Natural killer cell treated with Interleukin-12 subunit alpha and Interleukin-12 subunit beta and Interleukin-15 and Interleukin-18, amount 100 ng/mL, for 72 hours (primary cell): ENCODE measurements around the gene TMEM125. TPM values are rescaled to one million over a fixed set of nuclear protein-coding genes. Genes with fewer than 3 reads are reported as not detected.
A peak's percentile ranks its signal among the peaks of the same experiment; 100 is the strongest.

ENCODE experiments used
- ATAC-seq, 2 donors: fragments of 150-1000 bp; cut with Tn5 transposase in 1 of 2; sonication (Bioruptor Pico), chemical (Tn5 transposase) in 1 of 2; 2 replicates each; pipeline ENCODE4 v1.10.0; 2021
- DNase-seq: peaks from one replicate; pipeline ENCODE4 v3.0.0; 2022; ENCODE audit warnings: low spot score
- H3K27ac Mint-ChIP-seq, 2 donors: 1 replicate in 1 of 2; 2 replicates in 1 of 2; pipeline ENCODE4 v1.8.0; 2022; ENCODE audit warnings: mixed read lengths in 2 of 2, mild to moderate bottlenecking in 1 of 2, moderate library complexity in 1 of 2
- H3K27me3 Mint-ChIP-seq, 2 donors: 1 replicate in 1 of 2; 2 replicates in 1 of 2; pipeline ENCODE4 v1.8.0; 2022; ENCODE audit warnings: mixed read lengths in 2 of 2
- H3K36me3 Mint-ChIP-seq: one replicate; pipeline ENCODE4 v1.8.0; 2022; ENCODE audit warnings: mixed read lengths
- H3K4me1 Mint-ChIP-seq, 2 donors: 1 replicate in 1 of 2; 2 replicates in 1 of 2; pipeline ENCODE4 v1.8.0; 2022; ENCODE audit warnings: low read depth in 2 of 2, mixed read lengths in 2 of 2, mild to moderate bottlenecking in 1 of 2
- H3K4me3 Mint-ChIP-seq: one replicate; pipeline ENCODE4 v1.8.0; 2022; ENCODE audit warnings: mixed read lengths
- H3K9me3 Mint-ChIP-seq: 2 replicates; pipeline ENCODE4 v1.8.0; 2022; ENCODE audit warnings: mixed read lengths
- total RNA-seq, 2 donors: library from RNA; stranded (reverse); gene quantifications; one replicate each; pipeline ENCODE4 v1.2.3, GENCODE V29; 2022

TMEM125 gene
- total RNA-seq, 2 donors from 2014 or later: not detected

DNA sequence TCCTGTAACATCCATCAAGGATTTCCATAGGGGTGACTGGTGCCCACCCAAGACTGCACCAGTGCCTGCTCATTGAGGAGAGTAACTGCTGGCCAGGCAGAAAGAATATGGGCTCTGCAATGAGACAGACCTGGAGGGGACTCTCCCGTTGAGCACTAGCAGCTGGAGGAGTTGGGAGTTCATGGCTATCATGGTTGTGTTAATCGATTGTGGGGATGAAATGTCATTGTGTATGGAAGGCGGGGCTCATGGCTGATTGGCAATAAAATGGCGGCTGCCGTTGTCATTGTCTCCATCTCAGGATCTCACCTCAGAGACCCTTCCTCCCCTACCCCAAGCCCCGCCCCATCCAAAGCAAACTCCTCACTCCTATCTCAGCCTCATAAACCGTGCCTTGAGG, 3.9 kb downstream of the TMEM125 start:
- DNase-seq (no peak), ATAC-seq (no peak)
- peak overlapping the region in 1 of 2 donors; percentile 89 for H3K27ac Mint-ChIP-seq
- H3K36me3 Mint-ChIP-seq: no peaks in the 10 kb centered on the region
- peaks cover 7 to 11% of the 10 kb centered on the region in 2 donors for H3K27me3 Mint-ChIP-seq
- peaks cover 32 to 35% of the 10 kb centered on the region in 2 donors for H3K4me1 Mint-ChIP-seq
- H3K9me3 Mint-ChIP-seq: peaks cover 3% of the 10 kb centered on the region
- no peak overlapping the region for H3K4me3 Mint-ChIP-seq

DNA sequence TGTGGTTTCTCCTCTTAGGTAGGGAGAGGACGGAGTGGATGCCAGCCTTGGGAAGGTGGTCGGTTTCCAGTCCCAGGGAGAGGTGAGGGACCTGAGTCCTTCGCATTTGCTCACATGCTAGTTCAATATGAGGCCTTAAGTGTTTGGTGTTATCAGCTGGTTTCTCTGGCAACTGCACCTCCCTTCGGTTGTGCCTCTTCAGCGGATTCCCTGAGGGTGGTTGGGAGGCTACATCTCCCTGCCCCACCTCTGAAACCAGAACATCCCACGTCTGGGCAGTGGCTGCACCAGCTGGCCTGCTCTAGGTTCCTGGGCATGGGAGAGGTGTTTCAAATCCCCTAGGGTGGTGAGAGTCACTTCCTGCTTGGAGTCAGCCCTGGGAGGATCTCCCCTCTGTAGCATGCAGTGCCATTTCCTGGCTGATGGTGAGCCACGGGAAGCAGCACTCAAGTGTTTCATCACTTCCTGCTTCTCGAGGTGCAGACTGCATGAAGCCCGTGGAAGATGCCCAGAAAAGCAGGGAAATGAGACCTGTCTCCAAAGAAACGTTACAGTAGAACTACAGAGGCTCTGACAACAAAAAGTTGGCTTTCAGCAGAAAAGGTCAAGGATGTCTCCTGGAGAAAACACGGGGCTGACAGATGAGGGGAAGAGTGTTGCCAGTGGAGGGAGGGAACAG, 4.5 kb downstream of the TMEM125 start:
- Mint-ChIP-seq H3K27me3 (peaks cover 7 to 11% of the 10 kb centered on the region in 2 donors), H3K4me1 (peaks cover 32 to 35% of the 10 kb centered on the region in 2 donors), H3K9me3 (peaks cover 3% of the 10 kb centered on the region), H3K27ac (peak overlapping the region; percentile 89 to 92), H3K36me3 (no peaks in the 10 kb centered on the region), H3K4me3 (peak overlapping the region; percentile 71)
- ATAC-seq (peak; percentile 83 to 87), DNase-seq (peak; percentile 73)

DNA sequence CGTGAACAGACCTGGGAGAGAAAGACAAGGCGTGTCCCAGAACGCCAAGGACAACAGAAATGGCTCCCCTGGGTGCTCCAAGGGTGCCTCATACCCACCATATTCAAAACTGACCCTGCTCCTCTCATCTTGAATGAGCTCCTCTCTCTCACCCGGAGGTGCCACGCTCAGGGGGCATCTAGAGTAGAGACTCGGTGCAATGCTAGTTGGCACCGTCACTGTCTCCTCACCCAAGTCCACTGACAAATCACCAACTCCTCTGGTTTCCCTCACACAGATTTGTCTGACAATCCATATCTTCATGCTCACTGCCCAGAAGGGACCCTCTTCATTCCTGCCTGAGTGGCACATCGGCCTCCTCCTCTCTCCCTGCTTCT, 5.0 kb downstream of the TMEM125 start:
- H3K36me3 Mint-ChIP-seq: no peaks in the 10 kb centered on the region
- H3K9me3 Mint-ChIP-seq: peaks cover 3% of the 10 kb centered on the region
- peak overlapping the region; percentile 89 to 92 for H3K27ac Mint-ChIP-seq
- peak overlapping the region; percentile 71 for H3K4me3 Mint-ChIP-seq
- H3K27me3 Mint-ChIP-seq: peaks cover 7 to 11% of the 10 kb centered on the region in 2 donors
- DNase-seq (no peak), ATAC-seq (no peak)
- peaks cover 32 to 35% of the 10 kb centered on the region in 2 donors for H3K4me1 Mint-ChIP-seq

DNA sequence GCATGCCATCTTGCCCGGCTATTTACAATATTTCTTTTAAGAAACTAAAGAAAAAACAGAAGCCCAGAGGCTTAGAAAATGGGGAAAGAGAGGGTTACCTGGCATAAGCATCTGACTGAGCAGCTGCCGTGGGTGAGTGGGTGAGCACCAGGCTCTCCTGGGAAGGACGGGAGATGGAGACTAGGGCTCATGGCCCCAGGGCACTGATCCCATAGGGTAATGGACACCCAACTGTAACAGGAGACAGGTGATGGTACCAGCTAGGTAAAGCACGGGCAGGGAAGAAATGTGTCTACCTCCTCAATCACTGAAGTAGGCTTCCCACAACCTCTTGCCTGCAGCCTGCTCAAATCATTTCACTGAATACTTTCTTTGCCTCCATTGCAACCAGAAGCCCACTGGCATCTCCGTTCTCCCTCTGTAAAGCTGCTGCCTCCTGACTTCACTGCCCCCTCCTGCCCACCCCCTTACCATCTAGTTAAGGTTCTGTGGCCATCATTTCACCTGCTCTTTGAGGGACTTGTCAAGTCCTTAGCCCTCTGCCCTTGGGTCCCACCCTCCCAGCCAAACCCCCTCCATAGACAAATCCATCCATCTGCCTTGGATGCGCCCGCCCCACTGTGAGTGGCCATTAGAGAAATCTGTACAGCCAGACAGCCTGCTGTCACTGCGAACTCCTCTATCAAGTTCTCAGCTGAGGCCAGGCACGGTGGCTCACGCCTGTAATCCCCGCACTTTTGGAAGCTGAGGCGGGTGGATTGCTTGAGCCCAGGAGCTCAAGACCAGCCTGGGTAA, 6.2 kb downstream of the TMEM125 start:
- no peak overlapping the region for H3K4me3 Mint-ChIP-seq
- no peaks in the 10 kb centered on the region for H3K36me3 Mint-ChIP-seq
- no peak for ATAC-seq
- H3K27ac Mint-ChIP-seq: peak overlapping the region; percentile 89 to 92
- DNase-seq: no peak
- H3K9me3 Mint-ChIP-seq: peaks cover 3% of the 10 kb centered on the region
- peaks cover 4 to 16% of the 10 kb centered on the region in 2 donors for H3K27me3 Mint-ChIP-seq
- H3K4me1 Mint-ChIP-seq: peaks cover 25% of the 10 kb centered on the region in 2 donors

DNA sequence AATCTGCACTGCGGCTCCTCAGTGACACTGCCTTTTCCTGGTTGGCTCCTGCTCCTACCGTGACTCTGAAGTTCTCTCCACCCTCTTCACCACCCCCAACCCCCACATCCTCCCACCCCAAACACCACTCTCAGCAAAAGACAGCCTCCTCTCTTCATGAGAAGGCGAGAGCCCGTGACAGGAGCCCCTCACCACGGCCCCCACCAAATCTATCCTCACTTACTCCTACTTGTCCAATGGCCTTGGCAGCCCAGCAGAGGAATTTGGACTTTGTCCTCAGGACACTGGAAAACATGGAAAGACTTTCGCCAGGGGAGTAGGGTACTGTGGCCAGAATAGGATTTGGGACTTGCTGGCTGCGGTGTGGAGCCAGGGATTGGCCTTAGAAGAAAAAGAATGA, 6.9 kb downstream of the TMEM125 start:
- Mint-ChIP-seq H3K27ac (peak overlapping the region in 1 of 2 donors; percentile 68), H3K9me3 (peaks cover 3% of the 10 kb centered on the region), H3K4me3 (no peak overlapping the region), H3K4me1 (peaks cover 18 to 19% of the 10 kb centered on the region in 2 donors), H3K27me3 (peaks cover under 1 to 9% of the 10 kb centered on the region in 2 donors), H3K36me3 (no peaks in the 10 kb centered on the region)
- ATAC-seq (no peak), DNase-seq (no peak)

DNA sequence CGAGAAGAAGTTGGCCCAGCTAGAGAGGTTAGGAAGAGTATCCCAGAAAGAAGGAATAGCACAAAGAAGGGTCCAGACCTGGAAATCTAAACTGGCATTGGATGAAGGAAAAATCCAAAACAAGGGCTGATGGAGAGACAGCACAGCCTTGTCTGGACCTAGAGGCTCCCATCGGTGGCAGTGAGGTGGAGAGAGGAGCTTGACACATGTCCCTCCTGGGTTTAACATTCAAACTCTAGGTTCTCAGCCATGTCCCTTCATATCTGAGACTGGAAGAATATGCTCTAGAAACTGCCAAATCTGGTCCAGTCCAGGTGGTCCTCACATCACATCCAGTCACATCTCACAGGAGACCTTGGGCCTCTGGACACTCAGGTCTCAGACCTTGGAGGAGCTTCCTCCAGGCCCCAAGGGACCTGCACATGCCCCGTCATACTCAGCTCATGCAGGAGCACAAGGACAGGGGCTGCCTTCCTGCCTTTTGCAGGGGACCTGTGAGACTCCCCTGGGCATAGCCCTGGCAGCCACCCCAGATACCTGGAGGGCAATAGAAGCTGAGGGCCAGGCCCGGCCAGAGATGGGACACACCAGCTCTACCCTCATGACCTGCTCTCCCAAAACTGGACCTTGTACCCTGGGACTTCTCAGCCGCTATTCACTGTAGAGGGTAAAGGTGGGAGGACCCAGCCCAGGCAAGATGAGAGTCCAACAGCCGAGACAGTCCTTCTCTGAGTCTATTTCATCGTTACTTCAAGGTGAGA, 7.5 kb downstream of the TMEM125 start:
- ATAC-seq: no peak
- Mint-ChIP-seq H3K27me3 (peaks cover 0 to 7% of the 10 kb centered on the region in 2 donors), H3K4me3 (no peak overlapping the region), H3K9me3 (peaks cover 3% of the 10 kb centered on the region), H3K36me3 (no peaks in the 10 kb centered on the region), H3K4me1 (peaks cover 16 to 17% of the 10 kb centered on the region in 2 donors), H3K27ac (peak overlapping the region in 1 of 2 donors; percentile 68)
- DNase-seq: no peak

DNA sequence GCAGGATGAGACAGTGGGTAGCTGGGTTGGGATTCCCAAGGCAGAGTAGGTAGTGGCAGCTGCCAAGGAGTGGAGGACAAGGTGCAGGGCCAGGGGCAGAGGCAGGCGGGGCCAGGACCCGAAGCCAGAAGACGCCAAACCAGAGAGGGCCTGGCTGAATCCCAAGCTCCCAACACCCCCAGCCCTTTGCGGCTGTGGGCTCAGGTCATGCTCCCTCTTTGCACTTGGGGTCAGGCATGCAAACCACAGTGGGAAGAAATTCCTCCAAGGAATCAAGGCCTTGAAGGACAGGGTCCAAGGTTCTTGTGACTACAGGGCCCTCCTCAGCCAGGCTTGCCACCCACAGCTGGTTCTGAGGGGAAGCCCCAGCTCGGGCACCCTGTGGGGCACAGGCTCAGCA, 9.4 kb downstream of the TMEM125 start:
- Mint-ChIP-seq H3K4me3 (no peak overlapping the region), H3K27me3 (peaks cover 0 to 7% of the 10 kb centered on the region in 2 donors), H3K4me1 (peaks cover 15% of the 10 kb centered on the region in 2 donors), H3K36me3 (no peaks in the 10 kb centered on the region), H3K9me3 (peaks cover 3% of the 10 kb centered on the region), H3K27ac (no peak overlapping the region)
- ATAC-seq (no peak), DNase-seq (no peak)

DNA sequence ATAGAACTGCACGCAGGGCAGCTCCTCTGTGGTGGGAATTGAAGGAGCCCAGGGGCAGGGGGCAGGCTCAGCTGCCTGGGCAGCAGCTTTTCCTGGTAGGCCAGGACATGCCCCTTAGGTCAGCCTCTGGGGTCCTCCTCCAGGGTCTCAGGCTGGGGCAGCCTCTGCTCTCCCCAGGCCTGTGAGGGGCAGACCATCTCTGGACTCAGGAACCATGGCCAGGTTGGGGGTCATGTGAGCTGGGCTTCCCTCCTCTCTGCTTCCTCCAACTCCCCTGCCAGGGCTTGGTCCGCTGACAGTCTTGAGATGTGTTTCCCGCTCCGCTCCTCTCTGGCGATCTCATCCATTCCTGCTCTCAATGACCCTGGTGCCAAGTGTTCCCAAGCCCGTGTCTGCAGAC, 9.9 kb downstream of the TMEM125 start:
- Mint-ChIP-seq H3K4me3 (no peak overlapping the region), H3K36me3 (no peaks in the 10 kb centered on the region), H3K9me3 (no peaks in the 10 kb centered on the region), H3K4me1 (peaks cover 9 to 10% of the 10 kb centered on the region in 2 donors), H3K27ac (no peak overlapping the region), H3K27me3 (peaks cover 0 to 7% of the 10 kb centered on the region in 2 donors)
- ATAC-seq: no peak
- DNase-seq: no peak

DNA sequence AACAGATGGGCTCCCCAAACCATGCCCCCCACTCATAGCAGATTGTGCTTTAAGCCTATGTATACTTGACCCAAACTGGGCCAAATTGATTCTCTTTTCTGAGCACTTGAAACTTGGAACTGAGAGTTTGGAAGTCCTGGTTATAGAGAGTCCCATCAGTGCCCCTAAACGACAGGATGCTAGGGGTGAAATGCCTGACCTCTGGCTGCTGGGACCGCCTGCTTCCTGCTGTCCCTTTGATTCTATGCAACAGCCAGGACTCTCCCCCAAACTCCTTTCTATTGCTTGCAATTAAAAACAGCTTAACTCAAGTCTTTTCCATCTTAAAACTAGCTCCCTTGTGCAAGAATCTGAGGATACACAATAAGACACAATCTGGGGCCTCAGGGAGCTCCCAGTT, 10.9 kb downstream of the TMEM125 start:
- DNase-seq: no peak
- Mint-ChIP-seq H3K9me3 (no peaks in the 10 kb centered on the region), H3K4me1 (peaks cover 0 to 3% of the 10 kb centered on the region in 2 donors), H3K27ac (no peak overlapping the region), H3K36me3 (no peaks in the 10 kb centered on the region), H3K27me3 (peaks cover 0 to 7% of the 10 kb centered on the region in 2 donors), H3K4me3 (no peak overlapping the region)
- ATAC-seq: no peak

DNA sequence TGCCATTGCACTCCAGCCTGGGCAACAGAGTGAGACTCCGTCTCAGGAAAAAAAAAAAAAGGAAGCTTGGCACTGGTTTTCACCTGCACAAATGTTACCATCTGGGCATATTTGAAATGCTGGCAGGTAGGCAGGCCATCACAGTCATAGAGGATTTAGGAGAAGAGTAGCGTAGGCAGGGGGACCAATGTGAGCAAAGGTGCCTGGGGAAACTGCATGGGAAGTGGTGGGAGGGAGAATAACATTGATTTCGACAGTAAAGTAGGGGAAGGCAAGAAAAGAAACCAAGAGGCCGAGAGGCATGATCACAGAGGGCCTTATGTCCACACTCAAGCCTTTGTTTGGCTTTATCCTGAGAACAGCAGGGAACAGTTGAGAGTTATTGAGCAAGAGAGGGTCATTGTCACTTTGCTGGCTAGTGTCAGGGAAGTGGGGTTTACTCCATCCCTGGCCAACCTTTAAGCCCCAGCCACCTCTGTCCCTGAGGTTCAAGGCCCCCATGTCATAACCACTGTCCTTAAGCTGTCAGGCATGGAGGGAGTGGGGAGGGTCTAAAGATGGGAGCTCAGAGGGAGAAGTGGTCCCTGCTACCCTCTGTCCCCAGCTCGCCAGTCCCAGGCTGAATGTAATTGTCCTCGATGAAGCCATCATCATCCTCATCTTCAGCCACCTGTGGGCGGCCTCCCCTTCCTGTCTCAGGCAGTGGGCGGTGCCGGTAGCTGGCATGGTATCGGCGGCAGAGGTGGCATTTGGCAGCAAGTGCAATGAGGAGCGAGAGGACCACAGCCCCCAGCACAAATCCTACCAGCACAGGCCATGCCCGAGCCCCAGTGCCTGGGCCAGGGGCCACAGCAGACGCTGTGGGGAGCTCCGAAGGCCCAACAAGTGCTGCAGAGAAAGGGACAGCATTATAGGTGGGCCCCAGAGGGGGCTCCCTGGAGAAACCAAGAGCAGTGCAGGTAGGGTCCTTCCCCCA, 12.7 kb downstream of the TMEM125 start:
- DNase-seq: no peak

DNA sequence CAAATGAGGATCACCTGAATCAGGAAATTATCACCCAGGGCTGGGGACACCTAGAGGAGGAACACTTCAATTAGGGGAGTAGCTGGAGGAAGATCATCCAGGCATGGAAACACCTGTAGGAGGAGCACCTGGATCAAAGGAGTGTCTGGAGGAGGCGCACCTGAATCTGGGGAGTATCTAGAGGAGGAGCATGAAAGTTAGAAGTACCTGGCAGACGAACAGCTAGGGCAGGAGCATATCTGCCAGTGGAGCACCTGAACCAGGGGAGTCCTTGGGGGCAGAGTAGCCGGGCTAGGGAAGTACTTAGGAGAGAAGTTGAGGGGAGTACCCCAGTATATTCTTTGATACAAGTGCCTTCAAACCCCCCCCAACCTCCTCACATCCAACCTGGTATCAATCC, 14.3 kb downstream of the TMEM125 start:
- no peak overlapping the region for H3K27ac Mint-ChIP-seq
- H3K9me3 Mint-ChIP-seq: no peaks in the 10 kb centered on the region

More for the DNA sequence above, 12.7 kb downstream of the TMEM125 start:
- no peak overlapping the region for H3K27ac Mint-ChIP-seq
- no peak overlapping the region for H3K4me3 Mint-ChIP-seq
- H3K9me3 Mint-ChIP-seq: no peaks in the 10 kb centered on the region
- peaks cover 0 to 3% of the 10 kb centered on the region in 2 donors for H3K4me1 Mint-ChIP-seq
- ATAC-seq: no peak
- peaks cover 0 to 7% of the 10 kb centered on the region in 2 donors for H3K27me3 Mint-ChIP-seq
- H3K36me3 Mint-ChIP-seq: no peaks in the 10 kb centered on the region

DNA sequence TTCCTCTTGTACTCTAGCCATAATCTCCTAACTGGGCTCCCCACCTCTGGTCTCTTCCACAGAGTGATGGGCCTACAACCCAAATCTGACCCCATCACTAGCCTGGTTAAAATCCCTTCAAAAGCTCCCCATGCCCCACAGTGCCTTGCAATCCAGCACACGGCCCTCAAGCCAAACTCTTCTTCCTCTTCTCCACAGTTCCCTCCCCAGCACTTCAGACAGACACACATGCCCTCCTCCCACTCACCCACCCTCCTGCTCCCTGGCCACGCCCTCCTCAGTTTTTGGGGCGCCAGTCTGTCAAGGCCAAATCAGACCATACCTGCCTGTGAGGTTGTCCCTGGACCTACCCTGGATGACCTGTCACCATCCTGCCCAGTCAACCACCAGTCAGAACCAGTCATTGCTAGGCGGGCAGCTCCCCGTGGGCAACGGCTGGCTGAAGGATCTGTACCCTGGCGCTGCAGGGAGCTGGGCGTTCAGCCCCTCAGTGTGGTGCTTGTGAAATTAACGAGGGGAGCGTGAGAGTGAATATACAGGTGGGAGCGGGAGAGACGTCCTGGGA, 14.8 kb downstream of the TMEM125 start:
- ATAC-seq (no peak), DNase-seq (no peak)
- H3K36me3 Mint-ChIP-seq: no peaks in the 10 kb centered on the region
- no peaks in the 10 kb centered on the region for H3K9me3 Mint-ChIP-seq
- H3K4me1 Mint-ChIP-seq: peaks cover 0 to 3% of the 10 kb centered on the region in 2 donors
- no peak overlapping the region for H3K27ac Mint-ChIP-seq
- peaks cover 3 to 7% of the 10 kb centered on the region in 2 donors for H3K27me3 Mint-ChIP-seq
- no peak overlapping the region for H3K4me3 Mint-ChIP-seq

More for the DNA sequence above, 14.3 kb downstream of the TMEM125 start:
- H3K36me3 Mint-ChIP-seq: no peaks in the 10 kb centered on the region
- ATAC-seq (no peak), DNase-seq (no peak)
- H3K4me1 Mint-ChIP-seq: peaks cover 0 to 3% of the 10 kb centered on the region in 2 donors
- H3K27me3 Mint-ChIP-seq: peaks cover 3 to 7% of the 10 kb centered on the region in 2 donors
- H3K4me3 Mint-ChIP-seq: no peak overlapping the region
